ENCODE results near the gene PRDM15.

The PRDM15 gene

GRCh38 chr21:41848958-41849580, 30.1 kb downstream of the PRDM15 start:
- TF ChIP-seq CEBPB (IDR thresholded peaks at IDR 0.05) (no peak), EP300 (IDR thresholded peaks at IDR 0.05; ENCODE audit: borderline replicate concordance) (no peak), NFIC (IDR thresholded peaks at IDR 0.05) (no peak), RAD21 (IDR thresholded peaks at IDR 0.05; ENCODE audit: low read depth) (no peak), ZBTB7A (IDR thresholded peaks at IDR 0.05; ENCODE audit: low read depth) (no peak), EGR1 (IDR thresholded peaks at IDR 0.05) (no peak), TEAD4 (IDR thresholded peaks at IDR 0.05) (no peak), YY1 (IDR thresholded peaks at IDR 0.05; ENCODE audit: low read depth) (no peak), CREB1 (IDR thresholded peaks at IDR 0.05; ENCODE audit: low read depth) (no peak), REST (IDR thresholded peaks at IDR 0.05; ENCODE audit: low read depth) (no peak), TAF1 (IDR thresholded peaks at IDR 0.05; ENCODE audit: low read depth) (no peak)

GRCh38 chr21:41848533-41848932, 30.6 kb downstream of the PRDM15 start:
- TF ChIP-seq TEAD4 (IDR thresholded peaks at IDR 0.05) (no peak), FOXM1 (IDR thresholded peaks at IDR 0.05; ENCODE audit: borderline replicate concordance, low read depth) (no peak), TCF12 (IDR thresholded peaks at IDR 0.05; ENCODE audit: low read depth) (no peak), RAD21 (IDR thresholded peaks at IDR 0.05; ENCODE audit: low read depth) (no peak), NFIC (IDR thresholded peaks at IDR 0.05) (no peak), USF1 (IDR thresholded peaks at IDR 0.05) (no peak), CREB1 (IDR thresholded peaks at IDR 0.05; ENCODE audit: low read depth) (no peak)

- TF ChIP-seq REST (IDR thresholded peaks at IDR 0.05; ENCODE audit: low read depth) (no peak), USF1 (IDR thresholded peaks at IDR 0.05) (no peak), EP300 (IDR thresholded peaks at IDR 0.05; ENCODE audit: borderline replicate concordance) (no peak), MAX (IDR thresholded peaks at IDR 0.05) (no peak), TCF12 (IDR thresholded peaks at IDR 0.05; ENCODE audit: low read depth) (no peak), FOXM1 (IDR thresholded peaks at IDR 0.05; ENCODE audit: borderline replicate concordance, low read depth) (no peak), TAF1 (IDR thresholded peaks at IDR 0.05; ENCODE audit: low read depth) (no peak), CEBPB (IDR thresholded peaks at IDR 0.05) (no peak), NFIC (IDR thresholded peaks at IDR 0.05) (no peak), RAD21 (IDR thresholded peaks at IDR 0.05; ENCODE audit: low read depth) (no peak), EGR1 (IDR thresholded peaks at IDR 0.05) (no peak), CREB1 (IDR thresholded peaks at IDR 0.05; ENCODE audit: low read depth) (no peak), TEAD4 (IDR thresholded peaks at IDR 0.05) (no peak), ZBTB7A (IDR thresholded peaks at IDR 0.05; ENCODE audit: low read depth) (no peak), YY1 (IDR thresholded peaks at IDR 0.05; ENCODE audit: low read depth) (no peak)
Measured at GRCh38 chr21:41847066-41847804, 31.9 kb downstream of the PRDM15 start.

- TF ChIP-seq TEAD4 (IDR thresholded peaks at IDR 0.05) (no peak), ZBTB7A (IDR thresholded peaks at IDR 0.05; ENCODE audit: low read depth) (no peak), YY1 (IDR thresholded peaks at IDR 0.05; ENCODE audit: low read depth) (no peak), EP300 (IDR thresholded peaks at IDR 0.05; ENCODE audit: borderline replicate concordance) (no peak), RAD21 (IDR thresholded peaks at IDR 0.05; ENCODE audit: low read depth) (no peak), EGR1 (IDR thresholded peaks at IDR 0.05) (no peak), MAX (IDR thresholded peaks at IDR 0.05) (no peak), CREB1 (IDR thresholded peaks at IDR 0.05; ENCODE audit: low read depth) (no peak), TAF1 (IDR thresholded peaks at IDR 0.05; ENCODE audit: low read depth) (no peak), FOXM1 (IDR thresholded peaks at IDR 0.05; ENCODE audit: borderline replicate concordance, low read depth) (no peak), CEBPB (IDR thresholded peaks at IDR 0.05) (no peak), TCF12 (IDR thresholded peaks at IDR 0.05; ENCODE audit: low read depth) (no peak), USF1 (IDR thresholded peaks at IDR 0.05) (no peak), NFIC (IDR thresholded peaks at IDR 0.05) (no peak)
Measured at GRCh38 chr21:41846536-41846935, 32.6 kb downstream of the PRDM15 start.

GRCh38 chr21:41846033-41846317, 33.2 kb downstream of the PRDM15 start:
- TF ChIP-seq USF1 (IDR thresholded peaks at IDR 0.05) (no peak), FOXM1 (IDR thresholded peaks at IDR 0.05; ENCODE audit: borderline replicate concordance, low read depth) (no peak), REST (IDR thresholded peaks at IDR 0.05; ENCODE audit: low read depth) (no peak), TEAD4 (IDR thresholded peaks at IDR 0.05) (no peak), RAD21 (IDR thresholded peaks at IDR 0.05; ENCODE audit: low read depth) (no peak)

Measured in Ishikawa (cell line).